Stimulated activated CD4-positive, alpha-beta T cell treated with anti-CD3 and anti-CD28 coated beads, Interleukin-12 subunit alpha, Interleukin-12 subunit beta, amount 100 ng/mL, for 24 hours (primary cell): Measurements from ENCODE around the gene RFX4.
"Not testable (repeated sequence)": the region's sequence is repeated elsewhere in the genome, so short reads cannot be mapped to it uniquely, and the experiment has no call there.

Source experiments
- DNase-seq, 2 experiments: peaks; one replicate each; pipeline ENCODE4 v3.0.0-alpha.2; 2020; ENCODE audit warnings: low read depth in 2 of 2

The RFX4 gene

DNA sequence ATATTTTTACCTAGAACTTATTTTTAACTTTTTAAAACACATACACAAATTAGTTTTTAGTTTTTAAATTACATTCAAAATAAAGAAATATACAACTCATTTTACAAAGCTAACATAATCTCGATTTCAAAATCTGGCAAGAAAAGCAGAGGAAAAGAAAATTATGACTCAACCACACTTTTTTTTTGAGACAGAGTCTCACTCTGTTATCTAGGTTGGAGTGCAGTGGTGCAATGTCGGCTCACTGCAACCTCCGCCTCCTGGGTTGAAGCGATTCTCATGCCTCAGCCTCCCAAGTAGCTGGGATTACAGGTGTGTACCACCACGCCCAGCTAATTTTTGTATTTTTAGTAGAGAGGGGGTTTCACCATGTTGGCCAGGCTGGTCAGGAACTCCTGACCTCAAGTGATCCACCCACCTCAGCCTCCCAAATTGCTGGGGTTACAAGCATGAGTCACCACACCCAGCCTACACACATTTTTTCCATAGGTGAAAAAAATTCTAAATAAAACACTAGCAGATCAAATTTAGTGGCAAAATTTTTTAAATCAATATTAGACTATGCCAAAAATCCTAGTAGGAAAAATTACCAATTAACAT lies 143.9 kb downstream of the RFX4 start:
- DNase-seq, result not testable (repeated sequence)

DNA sequence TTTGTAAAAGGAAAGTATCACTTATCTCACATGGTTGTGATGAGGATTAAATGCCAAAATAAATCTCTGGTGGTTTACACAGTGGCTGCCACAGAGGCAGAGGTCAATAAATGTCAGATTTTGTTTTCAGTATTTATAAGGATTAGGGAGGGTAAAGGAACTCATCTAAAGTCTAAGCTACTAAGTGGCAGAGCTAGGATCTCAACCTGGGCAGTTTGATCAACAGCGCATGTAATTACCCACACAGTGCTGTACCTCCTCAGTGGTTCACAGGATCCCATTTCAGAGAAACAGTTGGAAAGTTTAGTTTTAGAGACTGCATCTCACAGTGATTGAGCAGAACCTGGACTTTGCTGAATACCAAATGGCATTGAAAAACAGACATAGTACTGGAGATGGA lies 146.8 kb downstream of the RFX4 start:
- no peak for DNase-seq

DNA sequence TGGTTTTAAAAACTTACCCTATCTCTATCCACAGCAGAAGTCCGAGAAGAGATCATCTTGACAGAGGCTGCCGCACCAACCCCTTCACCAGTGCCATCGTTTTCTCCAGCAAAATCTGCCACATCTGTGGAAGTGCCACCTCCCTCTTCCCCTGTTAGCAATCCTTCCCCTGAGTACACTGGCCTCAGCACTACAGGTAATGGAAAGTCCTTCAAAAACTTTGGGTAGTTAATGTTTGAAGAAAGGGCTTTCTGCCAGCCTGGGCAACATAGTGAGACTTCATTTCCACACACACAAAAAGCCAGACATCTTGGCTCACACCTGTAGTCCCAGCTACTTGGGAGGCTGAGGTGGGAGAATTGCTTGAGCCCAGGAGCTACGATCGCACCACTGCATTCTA lies 150.1 kb downstream of the RFX4 start:
- no peak for DNase-seq

DNA sequence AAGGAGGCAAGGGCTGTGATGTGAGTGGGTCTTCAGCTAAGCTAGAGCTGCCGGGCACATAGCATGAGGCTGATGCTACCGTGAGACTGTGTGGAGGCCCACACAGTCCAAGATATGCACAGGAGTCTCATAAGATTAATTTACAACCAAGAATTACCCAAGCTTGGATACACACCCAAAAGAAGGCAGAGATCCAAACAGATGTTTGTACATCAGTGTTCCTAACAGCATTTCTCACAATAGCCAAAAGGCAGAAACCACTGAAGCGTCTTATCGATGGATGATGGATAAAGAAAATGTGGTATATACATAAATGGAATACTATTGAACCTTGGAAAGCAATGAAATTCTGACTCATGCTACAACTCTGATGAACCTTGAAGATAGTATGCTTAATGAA lies 150.9 kb downstream of the RFX4 start:
- no peak for DNase-seq

DNA sequence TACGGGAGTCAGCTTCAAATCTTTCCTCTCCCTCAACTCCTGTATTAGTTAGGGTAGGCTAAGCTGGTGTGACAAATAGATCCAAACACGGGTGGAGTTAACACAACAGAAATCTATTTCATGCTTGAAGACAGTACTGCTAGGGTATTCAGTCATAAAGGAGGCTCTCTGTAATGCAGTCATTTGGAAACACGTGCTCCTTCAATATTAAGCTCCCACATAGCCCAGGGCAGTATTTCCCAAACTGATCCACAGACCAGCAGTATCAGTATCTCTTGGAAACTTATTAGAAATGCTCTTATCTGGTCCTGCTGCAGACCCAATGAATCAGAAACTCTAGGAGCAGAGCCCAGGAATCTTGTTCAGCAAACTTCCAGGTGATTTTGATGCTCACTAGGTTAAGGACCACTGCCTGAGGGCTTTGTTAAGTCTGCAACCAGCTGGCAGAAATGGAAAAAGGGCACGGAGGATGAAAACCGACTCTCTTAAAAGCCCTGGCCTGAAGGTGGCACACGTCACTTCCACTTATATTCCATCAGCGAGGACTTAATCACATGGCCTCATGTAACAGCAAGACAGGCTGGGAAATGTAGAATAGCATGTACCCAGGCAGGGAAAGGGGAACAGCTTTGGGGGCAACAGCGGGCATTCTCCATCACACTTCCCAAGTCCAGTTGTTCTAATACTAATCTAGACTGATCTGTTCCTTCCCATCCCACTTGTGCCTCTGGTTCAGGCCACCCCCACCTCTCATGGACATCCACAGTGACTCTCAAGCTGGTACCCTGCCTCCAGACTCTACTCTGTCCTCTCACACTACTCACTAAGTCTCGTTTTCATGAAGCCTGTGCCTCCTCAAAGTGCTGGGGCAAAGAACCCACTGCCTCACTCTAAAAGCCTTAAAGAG lies 153.5 kb downstream of the RFX4 start:
- no peak for DNase-seq

DNA sequence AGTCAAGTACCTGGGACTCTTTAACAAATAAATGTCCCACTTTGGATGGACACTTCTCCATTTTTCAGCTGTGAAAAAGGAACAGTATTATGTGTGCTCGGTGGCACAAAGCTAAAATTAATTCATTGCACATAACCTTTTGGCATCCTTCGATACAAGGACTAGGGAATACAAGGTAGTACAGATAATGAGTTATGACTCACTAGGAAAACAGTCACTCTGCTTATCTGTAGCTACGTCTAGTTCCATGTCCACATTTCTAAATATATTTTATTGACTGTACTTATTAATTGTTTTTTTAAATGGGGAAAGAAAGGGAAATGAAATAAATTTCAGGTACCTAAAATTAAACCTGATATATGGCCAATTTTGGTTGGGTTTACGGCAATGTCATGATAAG lies 156.5 kb downstream of the RFX4 start:
- DNase-seq, result no peak

DNA sequence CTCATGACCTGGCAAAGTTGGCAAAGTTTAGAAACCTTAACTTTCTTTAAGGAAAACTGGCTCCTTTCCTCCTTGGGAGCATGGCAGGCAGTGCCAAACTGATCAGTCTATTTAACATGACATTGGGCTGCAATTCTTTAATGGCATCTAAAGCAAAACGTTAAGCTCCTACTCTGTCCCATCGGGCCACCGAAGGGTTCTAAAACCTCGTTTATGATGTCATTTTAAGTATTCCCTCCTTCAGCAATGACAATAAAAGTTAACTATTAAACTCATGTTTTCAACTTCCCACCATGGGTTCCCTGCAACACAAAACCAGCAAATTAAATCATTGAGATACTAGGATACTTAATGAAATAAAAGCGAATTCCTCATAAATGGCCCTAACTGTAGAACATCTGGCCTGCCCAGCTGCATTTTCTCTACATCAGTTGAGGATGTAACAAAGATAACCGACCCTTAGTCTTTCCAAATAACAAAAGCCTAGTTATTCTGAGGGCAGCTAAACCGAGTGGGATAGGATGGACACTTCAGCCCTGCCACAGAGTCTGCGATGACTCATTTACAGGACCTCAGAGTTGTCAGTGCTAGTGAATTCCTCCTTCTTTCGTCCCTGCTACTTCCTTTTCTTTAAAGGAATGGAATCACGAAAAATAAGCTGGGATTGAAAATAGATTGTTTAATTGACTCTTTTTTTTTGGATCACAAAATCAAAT lies 157.2 kb downstream of the RFX4 start:
- no peak for DNase-seq

DNA sequence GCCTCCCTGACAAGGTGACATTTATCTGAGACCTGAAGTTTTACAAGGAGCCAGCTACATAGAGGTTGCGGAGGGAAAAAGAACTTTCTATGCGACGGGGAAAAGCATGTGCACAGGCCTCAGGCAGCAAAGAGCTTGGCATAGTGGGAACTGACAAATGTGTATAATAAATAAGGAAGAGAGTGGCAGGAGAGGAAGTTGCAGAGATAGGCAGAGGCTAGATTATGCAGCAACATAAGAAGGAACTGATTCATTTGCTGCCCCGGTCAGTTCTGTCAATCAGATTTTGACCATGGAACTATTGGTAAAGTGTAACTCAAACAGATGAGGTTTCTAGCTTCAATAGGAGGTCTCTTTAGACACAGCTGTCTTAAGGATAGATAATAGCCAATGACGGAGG lies 158.0 kb downstream of the RFX4 start:
- DNase-seq, result no peak

DNA sequence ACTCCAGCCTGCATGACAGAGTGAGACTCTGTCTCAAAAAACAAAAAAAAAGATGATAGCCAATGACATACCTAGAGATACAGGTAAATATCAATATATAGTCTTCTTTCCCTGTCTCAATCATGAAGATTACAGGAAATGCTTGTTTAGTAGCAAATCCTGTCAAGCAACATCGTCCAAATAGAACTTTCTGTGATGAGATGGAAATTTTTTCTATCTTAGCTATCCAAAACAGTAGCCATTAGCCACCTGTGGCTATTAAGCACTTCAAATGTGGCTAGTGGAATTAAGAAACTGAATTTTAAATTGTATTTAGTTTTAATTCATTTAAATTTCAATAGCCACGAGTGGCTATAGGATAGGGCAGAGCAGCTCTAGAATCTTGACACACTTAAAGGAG lies 158.4 kb downstream of the RFX4 start:
- DNase-seq, result no peak

DNA sequence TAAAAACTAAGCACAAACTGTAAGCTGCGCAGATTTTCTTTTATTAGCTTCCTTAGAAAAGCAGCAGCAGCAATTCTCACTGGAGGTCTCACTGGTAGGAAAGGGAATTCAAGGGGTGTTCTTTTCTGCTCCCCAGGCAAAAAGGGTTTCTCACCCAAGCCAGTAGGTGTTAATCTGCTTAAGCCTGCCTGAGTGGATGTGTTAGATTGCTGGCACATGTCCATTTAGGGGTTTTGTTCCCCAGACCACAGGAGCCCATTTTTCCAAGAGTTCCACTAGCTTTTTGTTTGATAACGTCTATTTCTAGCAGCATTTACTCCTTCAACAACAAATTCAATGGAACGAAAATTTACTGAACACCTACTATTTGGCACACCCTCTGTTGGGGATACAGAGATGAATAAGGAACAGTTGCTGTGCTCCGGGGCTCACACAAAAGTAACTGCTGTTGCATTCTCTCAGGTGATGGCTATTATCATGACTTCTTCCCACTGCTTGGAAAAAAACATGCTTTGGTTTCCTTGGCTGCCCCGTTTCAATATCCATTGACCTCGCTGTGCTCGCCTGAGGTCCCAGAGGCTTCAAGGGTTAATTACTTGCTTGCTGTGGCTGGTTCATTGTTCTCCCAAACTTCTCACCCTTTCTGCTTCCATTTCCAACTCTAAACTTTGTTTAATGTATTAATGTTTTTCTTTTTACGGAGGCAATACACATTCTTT lies 160.6 kb downstream of the RFX4 start:
- no peak for DNase-seq

DNA sequence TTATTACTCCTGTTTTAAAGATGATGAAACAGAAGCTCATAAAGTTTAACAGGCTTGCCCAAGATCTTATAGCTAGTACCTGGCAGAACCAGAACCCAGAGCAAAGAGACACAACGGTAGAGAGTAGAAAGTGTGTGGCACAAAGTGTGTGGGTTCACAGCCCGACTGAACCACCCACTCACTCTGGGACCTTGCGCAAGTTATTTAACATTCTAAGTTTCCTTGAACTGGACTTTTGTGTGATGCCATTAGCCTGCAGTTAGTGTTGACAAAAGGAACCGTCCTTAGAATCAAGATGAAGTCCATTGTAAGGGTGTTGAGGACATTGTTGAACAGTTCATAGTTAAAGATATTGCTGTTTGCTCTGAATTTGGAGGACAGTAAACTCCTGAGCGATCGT lies 161.8 kb downstream of the RFX4 start:
- DNase-seq, result no peak

DNA sequence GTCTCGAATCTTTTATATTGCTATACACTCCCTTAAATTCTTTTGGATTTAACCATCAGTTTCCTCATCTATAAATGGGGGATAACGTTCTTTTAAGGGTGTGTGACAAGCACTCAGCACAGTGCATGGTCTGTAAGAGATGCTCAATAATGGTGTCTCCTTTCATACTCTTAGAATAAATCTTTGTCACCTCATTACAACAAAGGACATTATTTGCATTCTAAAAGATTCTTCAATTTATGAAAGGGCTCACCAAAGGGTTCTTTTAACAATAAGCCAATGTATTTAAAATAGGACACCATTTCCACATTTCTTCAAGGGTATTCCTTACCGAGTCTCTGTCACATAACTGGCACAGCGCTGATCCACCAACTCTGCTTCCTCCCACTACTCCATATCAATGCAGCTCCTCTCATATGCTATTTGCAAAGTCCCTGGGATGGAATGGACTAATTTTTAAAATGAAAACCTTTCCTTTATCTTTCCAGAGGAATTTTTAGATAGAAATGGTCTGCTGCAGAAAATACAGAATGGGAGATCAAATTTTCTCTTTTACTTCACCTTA lies 162.5 kb downstream of the RFX4 start:
- no peak for DNase-seq

DNA sequence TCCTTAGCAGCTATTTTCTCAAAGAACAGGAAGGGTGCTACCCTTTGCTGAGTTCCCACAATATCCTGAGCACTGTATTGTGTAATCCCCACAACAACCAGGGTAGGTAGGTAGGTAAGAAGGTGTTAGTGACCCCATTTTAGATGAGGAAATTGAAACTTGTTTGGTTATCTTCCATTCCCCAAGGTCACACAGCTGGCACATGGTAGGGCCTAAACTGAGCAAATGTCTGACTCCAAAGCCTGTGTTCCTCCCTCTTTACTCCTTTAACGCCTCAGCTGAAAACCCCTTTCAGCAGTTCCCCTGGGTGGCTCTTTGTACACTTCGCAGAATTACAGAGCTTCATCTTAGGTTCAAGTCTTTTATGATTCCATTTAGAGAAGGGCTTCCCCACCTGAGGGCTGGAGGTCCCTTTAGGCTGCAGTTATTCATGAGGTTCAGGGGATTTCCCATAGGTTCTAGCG lies 165.2 kb downstream of the RFX4 start:
- DNase-seq, result no peak

DNA sequence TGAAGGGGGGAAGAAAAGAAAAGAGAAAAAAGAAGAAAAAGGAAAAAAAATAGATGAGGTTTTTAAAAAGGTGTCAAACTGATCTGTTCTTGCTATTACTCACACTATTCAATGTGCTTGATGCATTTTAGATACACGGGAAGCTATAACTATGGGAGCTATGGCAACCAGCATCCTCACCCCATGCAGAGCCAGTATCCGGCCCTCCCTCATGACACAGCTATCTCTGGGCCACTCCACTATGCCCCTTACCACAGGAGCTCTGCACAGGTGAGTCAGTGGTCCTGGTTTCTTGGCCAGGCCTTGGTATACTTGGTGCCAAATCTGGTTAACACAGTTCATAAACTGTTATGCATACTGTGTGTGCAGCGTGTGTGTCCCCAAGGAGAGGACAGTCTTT lies 167.7 kb downstream of the RFX4 start:
- DNase-seq, result no peak

DNA sequence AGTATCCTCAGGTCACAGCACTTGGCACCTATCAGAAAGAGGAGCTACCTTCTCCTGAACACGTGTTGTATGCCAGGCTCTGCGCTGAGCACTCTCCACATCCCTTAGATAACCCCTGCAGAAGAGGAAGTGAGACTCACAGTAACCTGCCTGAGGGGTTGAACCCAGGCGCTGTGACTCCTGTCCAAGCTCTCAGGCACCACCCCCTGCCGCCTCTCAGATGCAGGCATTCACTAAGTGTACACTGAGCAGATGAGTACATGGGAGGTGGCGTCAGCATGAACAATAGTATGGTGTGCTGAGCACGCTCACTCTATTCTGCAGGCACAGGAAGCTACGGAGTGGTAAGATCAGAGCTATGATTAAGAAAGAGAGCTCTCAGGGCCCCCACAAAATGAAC lies 170.7 kb downstream of the RFX4 start:
- peak; percentile 27 to 33 for DNase-seq

DNA sequence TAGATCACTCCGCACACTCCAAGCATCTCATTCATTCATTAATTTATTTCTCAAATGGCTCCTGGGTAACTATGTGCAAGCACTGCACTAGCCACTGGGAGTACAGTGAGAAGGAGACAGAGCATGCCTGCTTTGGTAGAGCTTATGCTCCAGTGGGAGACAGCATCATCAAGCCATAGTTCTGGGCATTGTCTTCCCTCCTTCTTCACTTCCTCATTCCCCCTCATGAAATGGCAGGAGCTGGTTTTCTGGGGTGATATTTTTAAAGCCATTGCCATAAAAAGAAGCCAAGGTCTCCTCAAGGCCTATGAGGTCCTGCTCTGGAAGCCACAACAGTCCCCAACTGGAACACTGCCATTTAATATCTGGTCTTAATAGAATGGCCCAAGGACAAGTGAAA lies 171.5 kb downstream of the RFX4 start:
- DNase-seq, result no peak

DNA sequence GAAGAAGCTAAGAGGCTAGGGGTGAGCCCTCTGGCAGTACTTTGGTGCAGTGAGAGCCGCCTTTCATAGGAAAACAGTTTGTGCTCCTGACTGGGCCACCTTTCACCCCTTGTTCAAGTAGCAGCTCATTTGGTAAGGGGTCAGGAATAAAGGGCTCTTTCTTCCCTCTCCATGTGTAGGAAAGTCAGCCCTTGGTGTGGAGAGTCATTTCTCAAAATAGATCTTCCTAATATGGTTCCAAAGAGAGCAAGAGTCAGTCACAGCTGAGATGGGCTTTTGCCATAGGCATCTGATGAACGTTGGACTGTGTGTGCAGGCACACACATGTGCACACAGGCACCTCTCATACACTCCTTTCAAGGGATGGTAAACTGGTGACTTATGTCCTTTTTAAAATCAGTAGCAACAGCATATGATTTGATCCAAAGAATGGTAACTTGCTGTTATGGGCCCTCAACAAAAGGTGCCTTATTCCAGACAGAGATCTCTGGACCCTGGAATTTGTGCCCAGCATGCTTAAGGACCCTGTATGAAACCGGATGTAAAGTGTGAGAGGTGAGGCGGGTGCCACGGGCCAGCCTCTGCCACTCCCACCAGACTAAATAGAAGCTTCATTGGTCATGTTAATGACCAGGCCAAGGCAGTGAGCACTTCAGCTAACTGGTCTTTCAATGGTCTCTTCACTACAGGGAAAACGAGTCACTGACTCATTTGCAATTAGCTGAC lies 175.0 kb downstream of the RFX4 start:
- no peak for DNase-seq

DNA sequence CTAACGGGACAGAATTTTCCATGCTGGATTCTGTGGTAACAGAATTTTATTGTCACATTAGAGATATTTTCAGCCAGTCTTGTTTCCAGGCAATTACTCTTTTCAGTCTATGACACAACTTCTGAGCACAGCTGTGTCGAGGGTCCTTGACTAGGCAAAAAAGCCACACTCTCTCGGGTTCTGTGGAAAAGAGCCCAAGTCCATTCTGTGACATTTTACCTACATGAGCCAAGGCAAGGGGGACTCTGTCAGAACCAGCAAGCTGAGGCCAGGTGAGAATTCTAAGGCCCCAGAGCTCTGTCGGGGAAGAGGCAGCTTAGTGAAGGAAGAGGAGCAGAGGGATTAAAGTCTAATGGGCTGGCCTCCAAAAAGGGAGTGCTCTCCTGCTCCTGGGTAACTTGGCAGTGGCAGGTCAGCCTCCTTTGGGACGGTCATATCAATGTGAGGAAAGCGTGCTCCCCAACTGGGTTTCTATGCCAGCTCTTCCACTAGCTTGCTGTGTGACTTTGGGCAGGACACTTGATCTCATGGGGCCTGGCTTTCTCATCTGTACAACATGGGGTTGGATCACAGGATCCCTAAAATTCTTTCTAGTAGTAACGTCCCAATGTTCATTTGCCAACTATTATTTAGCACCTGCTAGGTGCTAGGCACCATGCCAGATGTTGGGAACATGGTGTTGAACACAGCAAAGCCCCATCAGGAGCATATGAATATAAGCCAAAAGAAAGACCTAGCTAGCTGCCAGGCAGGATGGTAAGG lies 175.7 kb downstream of the RFX4 start:
- DNase-seq, result no peak

DNA sequence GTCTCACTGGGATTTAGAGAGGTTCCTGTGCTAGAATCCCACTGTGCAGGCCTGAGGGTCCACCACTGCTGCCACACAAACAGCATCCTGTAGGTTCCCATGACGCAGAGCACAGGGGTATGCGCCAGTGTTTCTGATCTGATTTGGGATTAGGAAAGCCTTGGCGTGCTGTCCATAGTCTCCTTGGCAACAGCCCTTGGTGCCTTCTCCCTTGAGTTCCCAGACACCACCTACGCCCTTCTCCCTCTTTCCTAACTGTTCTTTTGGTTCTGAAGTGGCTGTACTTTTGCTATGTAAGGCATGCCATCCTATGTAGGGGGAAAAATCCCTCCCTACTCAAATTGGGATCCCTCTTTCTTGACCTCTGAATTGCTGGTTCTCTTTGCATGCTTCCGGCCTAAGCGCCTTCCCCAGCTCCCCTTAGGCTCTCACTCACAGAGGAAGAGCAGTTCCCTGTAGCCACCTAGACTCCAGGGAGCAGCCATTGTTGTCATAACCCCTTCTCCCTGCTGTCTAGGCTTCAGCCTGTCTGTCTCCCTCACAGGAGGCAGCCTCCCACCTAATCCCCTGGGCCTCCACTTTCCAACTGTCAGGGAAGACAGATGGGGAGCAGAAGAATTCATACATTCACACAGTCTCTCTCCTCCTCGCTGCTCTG lies 176.9 kb downstream of the RFX4 start:
- no peak for DNase-seq

DNA sequence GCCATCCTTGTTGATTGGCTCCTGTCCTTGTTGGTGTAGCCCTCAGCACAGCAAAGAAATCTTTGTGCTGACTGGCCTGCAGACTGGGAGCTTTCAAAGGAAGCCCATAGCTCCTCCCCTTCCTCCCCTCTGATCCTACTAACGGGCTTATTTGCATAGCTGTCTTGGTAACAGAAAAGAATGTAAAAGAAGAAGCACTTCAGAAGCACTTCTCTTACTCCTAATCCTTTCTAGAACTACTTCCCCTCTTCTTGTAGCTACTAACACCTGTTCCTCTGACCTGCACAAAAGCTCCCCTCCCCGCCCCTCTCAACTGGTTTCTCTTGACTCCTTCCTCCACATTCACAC lies 177.4 kb downstream of the RFX4 start:
- no peak for DNase-seq
